Upper lobe of right lung (tissue), 1 donor: ENCODE measurements around the gene MYH9. TPM values are rescaled to one million over a fixed set of nuclear protein-coding genes. Genes with fewer than 3 reads are reported as not detected.

Source experiments
- ATAC-seq: fragments of 200-7000 bp; cut with Tn5 transposase; one replicate; pipeline ENCODE4 v1.9.1; 2020; ENCODE audit warnings: mild to moderate bottlenecking, moderate library complexity
- DNase-seq: peaks from one replicate; pipeline ENCODE4 v3.0.0-alpha.2; 2020
- H3K27ac ChIP-seq: fragments of 200-600 bp; one replicate; pipeline ENCODE4 v1.8.0; 2022
- H3K27me3 ChIP-seq: fragments of 200-600 bp; one replicate; pipeline ENCODE4 v1.8.0; 2022; ENCODE audit warnings: mild to moderate bottlenecking
- H3K36me3 ChIP-seq: fragments of 200-600 bp; one replicate; pipeline ENCODE4 v1.8.0; 2022
- H3K4me1 ChIP-seq: fragments of 200-600 bp; one replicate; pipeline ENCODE4 v1.8.0; 2022
- H3K4me3 ChIP-seq: fragments of 200-600 bp; one replicate; pipeline ENCODE4 v1.8.0; 2022; ENCODE audit warnings: mild to moderate bottlenecking
- H3K9me3 ChIP-seq: fragments of 200-600 bp; one replicate; pipeline ENCODE4 v1.8.0; 2022
- CTCF ChIP-seq: fragments of 200-600 bp; IDR thresholded peaks from one replicate; pipeline ENCODE4 v1.8.0; 2022; ENCODE audit warnings: antibody characterized with exemption
- intact Hi-C: fragments of 100-400 bp; cut with DNase I; formaldehyde crosslinking; loops from one replicate; pipeline ENCODE4 v1.11.0; 2022
- total RNA-seq: library from RNA; stranded (reverse); fragmentation: NEBNext Ultra II Directional; extraction: Animal tissue kit (Norgen Biotek cat#: 25700); gene quantifications from one replicate; pipeline ENCODE4 v1.2.1, GENCODE V29; 2021
- donor health status: DM: no; HTN: yes; CAD: no; lungs with severe emphysema.

MYH9 gene
- total RNA-seq, 1 donor from 2014 or later, result 842 TPM

- TF ChIP-seq CTCF, result peak; percentile 13
- no peak overlapping the region for H3K4me3 ChIP-seq
- H3K27ac ChIP-seq, result peak overlapping the region; percentile 85
- intact Hi-C loops, result no loop called here
- DNase-seq (no peak), ATAC-seq (peak; percentile 2)
- H3K4me1 ChIP-seq, result peaks cover 100% of the 10 kb centered on the region
- no peaks in the 10 kb centered on the region for H3K9me3 ChIP-seq
- H3K27me3 ChIP-seq, result no peaks in the 10 kb centered on the region
- H3K36me3 ChIP-seq, result peaks cover 7% of the 10 kb centered on the region
Measured at GRCh38 chr22:36368359-36368983, 19.3 kb downstream of the MYH9 start.

- Histone ChIP-seq H3K27ac (peak overlapping the region; percentile 69), H3K4me3 (peak overlapping the region; percentile 6), H3K27me3 (no peaks in the 10 kb centered on the region), H3K36me3 (peaks cover 12% of the 10 kb centered on the region), H3K9me3 (no peaks in the 10 kb centered on the region), H3K4me1 (peaks cover 100% of the 10 kb centered on the region)
- DNase-seq (no peak), ATAC-seq (no peak)
- intact Hi-C loops, result no loop called here
- no peak for TF ChIP-seq CTCF
Measured at GRCh38 chr22:36367479-36367878, 20.3 kb downstream of the MYH9 start.

DNA sequence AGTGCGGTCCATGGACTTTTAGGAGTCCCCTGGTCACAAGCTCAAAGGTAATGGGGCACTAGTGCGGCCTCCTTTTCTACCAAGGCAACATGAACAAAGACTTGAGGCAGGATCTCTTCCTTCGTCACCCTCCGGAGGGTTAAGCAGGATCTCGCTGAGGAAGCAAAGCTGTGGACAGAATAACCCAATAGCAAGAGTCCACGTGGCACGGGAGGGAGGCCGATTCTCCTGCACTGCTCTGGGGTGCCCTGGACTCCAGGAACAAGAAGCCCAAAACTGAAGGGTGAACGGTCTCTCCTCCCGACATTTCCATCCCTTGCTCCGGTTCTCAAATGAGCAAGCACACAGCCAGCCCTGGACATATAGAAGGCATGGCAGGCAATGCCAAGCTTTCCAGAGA is 20.7 kb downstream of the MYH9 start:
- H3K4me1 ChIP-seq, result peaks cover 100% of the 10 kb centered on the region
- H3K9me3 ChIP-seq, result no peaks in the 10 kb centered on the region
- H3K4me3 ChIP-seq, result peak overlapping the region; percentile 6
- peaks cover 12% of the 10 kb centered on the region for H3K36me3 ChIP-seq
- intact Hi-C loops, result no loop called here
- DNase-seq, result no peak
- ATAC-seq, result no peak
- no peak for TF ChIP-seq CTCF
- no peaks in the 10 kb centered on the region for H3K27me3 ChIP-seq
- peak overlapping the region; percentile 69 for H3K27ac ChIP-seq

DNA sequence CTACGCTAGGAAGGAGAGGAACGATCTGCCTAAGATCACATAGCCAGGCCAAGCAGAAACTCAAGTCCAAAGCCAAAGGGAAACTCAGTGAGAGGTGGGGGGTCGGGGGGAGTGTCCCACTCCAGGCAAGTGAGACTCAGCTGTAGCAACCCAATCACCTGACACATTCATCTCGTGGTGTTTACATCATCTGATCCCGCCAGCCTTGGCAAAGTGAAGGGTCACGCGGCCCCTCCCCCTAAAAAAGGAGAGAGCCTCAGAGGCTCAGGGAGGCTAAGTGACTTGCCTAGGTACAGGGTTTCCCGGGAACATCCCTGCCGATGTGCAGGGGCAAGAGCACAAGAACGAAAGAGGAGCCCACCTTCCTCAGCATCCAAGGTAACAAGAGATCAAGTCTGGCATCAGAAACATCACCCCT is 21.5 kb downstream of the MYH9 start:
- Histone ChIP-seq H3K27me3 (no peaks in the 10 kb centered on the region), H3K27ac (peak overlapping the region; percentile 69), H3K9me3 (no peaks in the 10 kb centered on the region), H3K36me3 (peaks cover 12% of the 10 kb centered on the region), H3K4me3 (no peak overlapping the region), H3K4me1 (peaks cover 100% of the 10 kb centered on the region)
- ATAC-seq, result no peak
- intact Hi-C loops, result no loop called here
- no peak for DNase-seq
- no peak for TF ChIP-seq CTCF

DNA sequence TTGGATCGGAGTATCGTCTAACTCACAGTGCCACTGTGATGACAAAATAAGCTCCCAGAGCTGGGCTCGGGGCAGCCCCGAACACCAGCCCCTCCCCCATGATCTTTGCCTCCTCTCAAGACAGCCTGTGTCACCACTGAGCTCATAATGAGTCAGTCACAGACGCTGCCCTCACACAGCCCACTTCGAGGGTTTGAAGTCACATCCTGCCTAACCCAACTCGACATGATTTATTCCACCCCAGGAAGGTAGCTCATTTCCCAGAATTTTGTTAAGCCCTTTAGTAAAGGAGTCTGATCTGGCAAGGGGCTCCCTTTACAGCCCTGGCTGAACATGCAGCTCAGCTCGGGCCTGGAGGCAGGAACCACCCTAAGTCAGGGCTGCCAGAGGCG is 22.8 kb downstream of the MYH9 start:
- peaks cover 100% of the 10 kb centered on the region for H3K4me1 ChIP-seq
- intact Hi-C loops, result no loop called here
- H3K36me3 ChIP-seq, result peaks cover 12% of the 10 kb centered on the region
- H3K9me3 ChIP-seq, result no peaks in the 10 kb centered on the region
- ATAC-seq (peak; percentile 61), DNase-seq (no peak)
- H3K4me3 ChIP-seq, result no peak overlapping the region
- TF ChIP-seq CTCF, result no peak
- no peaks in the 10 kb centered on the region for H3K27me3 ChIP-seq
- peak overlapping the region; percentile 69 for H3K27ac ChIP-seq
